Ascending aorta (tissue), 2 donors: ENCODE results near the gene FMN2. TPM values are rescaled to one million over a fixed set of nuclear protein-coding genes. Genes with fewer than 3 reads are reported as not detected.

Experiments
- DNase-seq, 2 donors: peaks; one replicate each; pipeline ENCODE4 v3.0.0-alpha.2; 2019; ENCODE audit warnings: low spot score in 2 of 2
- H3K27ac ChIP-seq, 2 donors: fragments of 200-600 bp; sonication (generic); one replicate each; pipeline ENCODE4 v1.5.1; 2016 to 2017; ENCODE audit warnings: mild to moderate bottlenecking in 1 of 2
- H3K27me3 ChIP-seq: fragments of 200-600 bp; sonication (generic); one replicate; pipeline ENCODE4 v1.5.1; 2017
- H3K36me3 ChIP-seq, 2 donors: fragments of 200-600 bp; sonication (generic); one replicate each; pipeline ENCODE4 v1.5.1; 2016
- H3K4me1 ChIP-seq, 2 donors: fragments of 200-600 bp; sonication (generic); one replicate each; pipeline ENCODE4 v1.5.1; 2016 to 2017; ENCODE audit warnings: mild to moderate bottlenecking in 1 of 2
- H3K4me3 ChIP-seq, 2 donors: fragments of 200-600 bp; sonication (generic); one replicate each; pipeline ENCODE4 v1.5.1; 2016 to 2017; ENCODE audit warnings: mild to moderate bottlenecking in 1 of 2
- H3K9me3 ChIP-seq, 2 donors: fragments of 200-600 bp; sonication (generic); one replicate each; pipeline ENCODE4 v1.5.1; 2016
- CTCF ChIP-seq, 3 experiments: fragments of 200-600 bp in 2 of 3; fragments of 450-650 bp in 1 of 3; sonication (generic) in 2 of 3; IDR thresholded peaks; one replicate each; pipeline ENCODE4 v1.5.1; 2016 to 2019; ENCODE audit warnings: antibody characterized with exemption in 3 of 3, mild to moderate bottlenecking in 1 of 3, moderate library complexity in 1 of 3
- intact Hi-C: fragments of 100-400 bp; cut with DNase I; formaldehyde crosslinking; loops from one replicate; pipeline ENCODE4 v1.15.1; 2023
- total RNA-seq: library from RNA; depleted of rRNA; stranded (reverse); fragments of >200 nt; gene quantifications from one replicate; pipeline ENCODE4 v1.1.0, GENCODE V29; 2016

The FMN2 gene
- total RNA-seq, 1 donor from 2014 or later: not detected

- Histone ChIP-seq H3K27me3 (no peaks in the 10 kb centered on the region), H3K9me3 (no peaks in the 10 kb centered on the region), H3K27ac (no peak overlapping the region), H3K4me1 (no peaks in the 10 kb centered on the region), H3K36me3 (no peaks in the 10 kb centered on the region), H3K4me3 (no peak overlapping the region)
- no peak for DNase-seq
- intact Hi-C loops: no loop called here
- TF ChIP-seq CTCF (IDR thresholded peaks at IDR 0.05): no peak
Observed at GRCh38 chr1:240420766-240421165, 329.1 kb downstream of the FMN2 start.

GRCh38 chr1:240423246-240423924 lies 331.7 kb downstream of the FMN2 start:
- intact Hi-C loops: no loop called here
- no peak overlapping the region for H3K4me3 ChIP-seq

GRCh38 chr1:240424740-240425464 lies 333.2 kb downstream of the FMN2 start:
- Histone ChIP-seq H3K27ac (no peak overlapping the region), H3K27me3 (no peaks in the 10 kb centered on the region), H3K4me3 (no peak overlapping the region), H3K4me1 (no peaks in the 10 kb centered on the region), H3K36me3 (no peaks in the 10 kb centered on the region), H3K9me3 (no peaks in the 10 kb centered on the region)
- intact Hi-C loops: no loop called here
- no peak for TF ChIP-seq CTCF (IDR thresholded peaks at IDR 0.05)
- DNase-seq: no peak

More at GRCh38 chr1:240423246-240423924, 331.7 kb downstream of the FMN2 start:
- H3K9me3 ChIP-seq: no peaks in the 10 kb centered on the region
- H3K27ac ChIP-seq: no peak overlapping the region
- no peak for TF ChIP-seq CTCF (IDR thresholded peaks at IDR 0.05)
- H3K36me3 ChIP-seq: no peaks in the 10 kb centered on the region
- DNase-seq: no peak
- H3K27me3 ChIP-seq: no peaks in the 10 kb centered on the region
- no peaks in the 10 kb centered on the region for H3K4me1 ChIP-seq

- Histone ChIP-seq H3K4me3 (no peak overlapping the region), H3K27me3 (no peaks in the 10 kb centered on the region), H3K4me1 (no peaks in the 10 kb centered on the region), H3K9me3 (no peaks in the 10 kb centered on the region), H3K27ac (no peak overlapping the region), H3K36me3 (no peaks in the 10 kb centered on the region)
- no peak for DNase-seq
- intact Hi-C loops: no loop called here
- no peak for TF ChIP-seq CTCF (IDR thresholded peaks at IDR 0.05)
Observed at GRCh38 chr1:240426051-240426450, 334.4 kb downstream of the FMN2 start.

- intact Hi-C loops: no loop called here
- Histone ChIP-seq H3K36me3 (no peaks in the 10 kb centered on the region), H3K9me3 (no peaks in the 10 kb centered on the region), H3K4me3 (no peak overlapping the region), H3K27ac (no peak overlapping the region), H3K27me3 (no peaks in the 10 kb centered on the region), H3K4me1 (no peaks in the 10 kb centered on the region)
- no peak for TF ChIP-seq CTCF (IDR thresholded peaks at IDR 0.05)
- no peak for DNase-seq
Observed at GRCh38 chr1:240435996-240436566, 344.4 kb downstream of the FMN2 start.
